Gastrocnemius medialis (tissue), 4 donors: ENCODE measurements around the gene CASP3. TPM values are rescaled to one million over a fixed set of nuclear protein-coding genes. Genes with fewer than 3 reads are reported as not detected.
"Not testable (repeated sequence)": the region's sequence is repeated elsewhere in the genome, so short reads cannot be mapped to it uniquely, and the experiment has no call there.

Experiments used
- ATAC-seq, 2 donors: fragments of 150-250 bp; one replicate each; pipeline ENCODE4 v1.9.1; 2016
- DNase-seq, 2 donors: peaks; one replicate each; pipeline ENCODE4 v3.0.0-alpha.2; 2019
- H3K27ac ChIP-seq, 4 donors: fragments of 200-600 bp; sonication (generic); 1 replicate in 1 of 4; 2 replicates in 3 of 4; pipeline ENCODE4 v1.5.1; 2016 to 2018; ENCODE audit warnings: mild to moderate bottlenecking in 2 of 4, moderate library complexity in 1 of 4
- H3K27me3 ChIP-seq, 3 donors: fragments of 200-600 bp; sonication (generic) in 2 of 3; 1 replicate in 1 of 3; 2 replicates in 2 of 3; pipeline versions ENCODE4 v1.5.1 to v1.6.0; 2016 to 2019; ENCODE audit warnings: mild to moderate bottlenecking in 1 of 3, moderate library complexity in 1 of 3
- H3K36me3 ChIP-seq, 2 donors: fragments of 200-600 bp; sonication (generic) in 1 of 2; one replicate each; pipeline ENCODE4 v1.5.1; 2017 to 2018
- H3K4me1 ChIP-seq, 2 donors: fragments of 200-600 bp; sonication (generic) in 1 of 2; one replicate each; pipeline ENCODE4 v1.5.1; 2016 to 2017; ENCODE audit warnings: mild to moderate bottlenecking in 2 of 2
- H3K4me3 ChIP-seq, 4 donors: fragments of 200-600 bp; sonication (generic) in 3 of 4; 1 replicate in 1 of 4; 2 replicates in 3 of 4; pipeline ENCODE4 v1.5.1; 2016 to 2019; ENCODE audit warnings: mild to moderate bottlenecking in 2 of 4
- H3K9me3 ChIP-seq, 3 donors: fragments of 200-600 bp; sonication (generic) in 2 of 3; 1 replicate in 1 of 3; 2 replicates in 2 of 3; pipeline ENCODE4 v1.5.1; 2016 to 2019
- CTCF ChIP-seq, 5 experiments: fragments of 450-650 bp in 3 of 5; fragments of 200-600 bp in 2 of 5; sonication (generic) in 2 of 5; IDR thresholded peaks in 4 of 5; conservative IDR thresholded peaks in 1 of 5; 1 replicate in 4 of 5; 2 replicates in 1 of 5; pipeline ENCODE4 v1.5.1; 2016 to 2019; ENCODE audit warnings: antibody characterized with exemption in 5 of 5, mild to moderate bottlenecking in 3 of 5, moderate library complexity in 3 of 5
- POLR2A ChIP-seq, 2 donors: fragments of 450-650 bp; IDR thresholded peaks; one replicate each; pipeline ENCODE4 v1.6.1; 2017; ENCODE audit warnings: antibody characterized with exemption in 2 of 2, mild to moderate bottlenecking in 2 of 2, moderate library complexity in 2 of 2
- in situ Hi-C, 4 donors: fragments of 200-750 bp; cut with MboI; loops; one replicate each; pipeline versions ENCODE4 v1.15.0 to v1.8.0; 2017; ENCODE audit warnings: low sequenced_read_pairs in 4 of 4
- intact Hi-C: fragments of 100-400 bp; cut with DNase I; formaldehyde crosslinking; loops from one replicate; pipeline ENCODE4 v1.15.1; 2023; ENCODE audit warnings: low total_unique reads
- total RNA-seq, 4 donors: library from RNA; depleted of rRNA; stranded (reverse); fragments of >200 nt; gene quantifications; one replicate each; pipeline versions ENCODE4 v1.1.0 to v1.2.3, GENCODE V29; 2016

The CASP3 gene
- total RNA-seq, 4 donors from 2014 or later = 16.9 to 25.5 (median 20.8) TPM

GRCh38 chr4:184620212-184620867 lies 28.9 kb downstream of the CASP3 start:
- Histone ChIP-seq H3K9me3 (no peaks in the 10 kb centered on the region), H3K36me3 (no peaks in the 10 kb centered on the region), H3K4me3 (no peak overlapping the region), H3K27me3 (no peaks in the 10 kb centered on the region), H3K27ac (no peak overlapping the region), H3K4me1 (no peaks in the 10 kb centered on the region)
- DNase-seq (no peak), ATAC-seq (no peak)
- in situ Hi-C loops = no loop called here
- no peak for TF ChIP-seq POLR2A (IDR thresholded peaks at IDR 0.05)
- TF ChIP-seq CTCF (IDR thresholded peaks at IDR 0.05 in 4 of 5, conservative IDR thresholded peaks at IDR 0.05 in 1 of 5) = no peak
- intact Hi-C loops = no loop called here

DNA sequence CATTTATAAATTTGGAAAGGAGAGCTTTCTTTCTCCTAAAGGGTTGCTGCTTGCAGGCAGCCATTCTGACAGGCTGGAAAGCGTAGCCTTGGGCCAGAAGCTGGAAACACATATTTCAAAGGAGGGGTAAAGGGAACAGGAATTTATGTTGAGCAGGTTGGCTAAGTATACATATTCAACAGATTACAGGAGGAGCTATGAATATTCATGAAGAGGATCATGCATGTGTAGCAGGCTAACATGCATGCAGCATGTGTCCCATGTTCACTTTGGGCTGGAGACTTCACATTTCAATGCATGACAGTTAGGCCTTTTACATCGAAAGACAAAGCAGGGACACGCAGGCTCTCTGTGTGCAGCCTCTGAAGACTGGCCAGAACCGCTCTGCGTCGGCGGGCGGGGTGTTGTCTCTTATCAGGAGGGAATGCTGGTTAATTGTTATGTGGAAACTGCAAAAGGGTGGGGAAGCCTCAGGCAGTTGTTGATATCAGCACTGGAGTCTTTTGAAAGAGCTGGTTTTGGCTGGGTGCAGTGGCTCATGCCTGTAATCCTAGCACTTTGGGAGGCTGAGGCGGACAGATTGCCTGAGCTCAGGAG lies 31.5 kb downstream of the CASP3 start:
- in situ Hi-C loops (no loop called here), intact Hi-C loops (no loop called here)
- DNase-seq = no peak
- no peak overlapping the region for H3K27ac ChIP-seq
- TF ChIP-seq CTCF (IDR thresholded peaks at IDR 0.05 in 4 of 5, conservative IDR thresholded peaks at IDR 0.05 in 1 of 5) (no peak), POLR2A (IDR thresholded peaks at IDR 0.05) (no peak)
- H3K4me1 ChIP-seq = no peaks in the 10 kb centered on the region
- no peak for ATAC-seq
- H3K9me3 ChIP-seq = no peaks in the 10 kb centered on the region
- H3K36me3 ChIP-seq = no peaks in the 10 kb centered on the region
- H3K27me3 ChIP-seq = no peaks in the 10 kb centered on the region
- H3K4me3 ChIP-seq = no peak overlapping the region

GRCh38 chr4:184616633-184617551 lies 32.4 kb downstream of the CASP3 start:
- DNase-seq (no peak), ATAC-seq (no peak)
- TF ChIP-seq CTCF (IDR thresholded peaks at IDR 0.05 in 4 of 5, conservative IDR thresholded peaks at IDR 0.05 in 1 of 5) (no peak), POLR2A (IDR thresholded peaks at IDR 0.05) (no peak)
- in situ Hi-C loops = no loop called here
- intact Hi-C loops = no loop called here
- Histone ChIP-seq H3K9me3 (no peaks in the 10 kb centered on the region), H3K27ac (no peak overlapping the region), H3K4me1 (no peaks in the 10 kb centered on the region), H3K27me3 (no peaks in the 10 kb centered on the region), H3K4me3 (no peak overlapping the region), H3K36me3 (no peaks in the 10 kb centered on the region)

DNA sequence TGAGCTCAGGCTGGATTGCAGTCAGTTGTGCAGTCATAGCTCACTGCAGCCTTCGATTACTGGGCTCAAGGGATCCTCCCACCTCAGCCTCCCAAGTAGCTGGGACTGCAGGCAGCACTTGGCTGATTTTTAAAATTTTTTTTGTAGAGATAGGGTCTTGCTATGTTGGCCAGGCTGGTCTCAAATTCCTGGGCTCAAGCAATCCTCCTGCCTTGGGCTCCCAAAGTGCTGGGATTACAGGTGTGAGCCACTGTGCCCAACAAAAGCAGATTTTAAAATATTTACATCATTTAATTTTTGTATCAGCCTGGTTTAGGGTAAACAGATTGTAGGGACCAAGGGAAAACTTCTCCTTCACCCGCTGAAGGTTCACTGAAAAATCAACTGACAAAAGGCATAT lies 33.1 kb downstream of the CASP3 start:
- H3K4me1 ChIP-seq, H3K4me3 ChIP-seq, H3K36me3 ChIP-seq, H3K9me3 ChIP-seq, DNase-seq, ATAC-seq, H3K27me3 ChIP-seq, in situ Hi-C loops, intact Hi-C loops, H3K27ac ChIP-seq: not testable (repeated sequence)

GRCh38 chr4:184614509-184614908 lies 34.7 kb downstream of the CASP3 start:
- no peaks in the 10 kb centered on the region for H3K4me1 ChIP-seq
- no peaks in the 10 kb centered on the region for H3K9me3 ChIP-seq
- H3K27me3 ChIP-seq = no peaks in the 10 kb centered on the region
- no peak overlapping the region for H3K27ac ChIP-seq
- TF ChIP-seq CTCF (IDR thresholded peaks at IDR 0.05 in 4 of 5, conservative IDR thresholded peaks at IDR 0.05 in 1 of 5) (no peak), POLR2A (IDR thresholded peaks at IDR 0.05) (no peak)
- no peak for DNase-seq
- no peak for ATAC-seq
- intact Hi-C loops (no loop called here), in situ Hi-C loops (no loop called here)
- no peak overlapping the region for H3K4me3 ChIP-seq
- no peaks in the 10 kb centered on the region for H3K36me3 ChIP-seq
